Karpas-422 (cell line): ENCODE results near the gene JAZF1. TPM values are rescaled to one million over a fixed set of nuclear protein-coding genes. Genes with fewer than 3 reads are reported as not detected.

Source experiments
- DNase-seq: peaks from one replicate; pipeline ENCODE4 v3.0.0-alpha.2; 2015
- H2AFZ ChIP-seq: fragments of 200-600 bp; sonication (generic); 2 replicates; pipeline ENCODE4 v1.6.1; 2014; ENCODE audit warnings: antibody characterized with exemption, low read length, mixed read lengths
- H3K27ac ChIP-seq: fragments of 200-600 bp; sonication (generic); 2 replicates; pipeline ENCODE4 v1.5.1; 2014; ENCODE audit warnings: mild to moderate bottlenecking, low read length, moderate library complexity
- H3K27me3 ChIP-seq: fragments of 200-600 bp; sonication (generic); 2 replicates; pipeline ENCODE4 v1.6.1; 2014; ENCODE audit warnings: low read length, mixed read lengths
- H3K36me3 ChIP-seq: fragments of 200-600 bp; sonication (generic); 2 replicates; pipeline ENCODE4 v1.6.1; 2014; ENCODE audit warnings: low read length, mixed read lengths; ENCODE audit not compliant: insufficient read depth
- H3K4me1 ChIP-seq: fragments of 200-600 bp; sonication (generic); 2 replicates; pipeline ENCODE4 v1.6.1; 2014; ENCODE audit warnings: mild to moderate bottlenecking, low read length, mixed read lengths
- H3K4me2 ChIP-seq: fragments of 200-600 bp; sonication (generic); 2 replicates; pipeline ENCODE4 v1.6.1; 2014; ENCODE audit warnings: low read length, low read depth, mild to moderate bottlenecking; ENCODE audit not compliant: poor library complexity, severe bottlenecking
- H3K4me3 ChIP-seq: fragments of 200-600 bp; sonication (generic); 2 replicates; pipeline ENCODE4 v1.5.1; 2014; ENCODE audit warnings: mild to moderate bottlenecking, antibody characterized with exemption, low read length, mixed read lengths
- H3K79me2 ChIP-seq: fragments of 200-600 bp; sonication (generic); 2 replicates; pipeline ENCODE4 v1.6.1; 2014; ENCODE audit warnings: mild to moderate bottlenecking, low read length, mixed read lengths
- H3K9ac ChIP-seq: fragments of 200-600 bp; sonication (generic); 2 replicates; pipeline ENCODE4 v1.6.0; 2014; ENCODE audit warnings: low read length
- H3K9me2 ChIP-seq: fragments of 200-600 bp; sonication (generic), shearing (Covaris generic); replicated peaks from 2 replicates; pipeline ENCODE4 v1.6.0; 2014; ENCODE audit warnings: mild to moderate bottlenecking, low read length, moderate library complexity; ENCODE audit not compliant: insufficient read depth
- H3K9me3 ChIP-seq: fragments of 300-700, 200-600 bp; sonication (generic); 2 replicates; pipeline ENCODE4 v1.6.1; 2014; ENCODE audit warnings: low read length, mixed read lengths
- H4K20me1 ChIP-seq: fragments of 200-600 bp; sonication (generic); 2 replicates; pipeline ENCODE4 v1.6.1; 2014; ENCODE audit warnings: mild to moderate bottlenecking, antibody characterized with exemption, low read length, low read depth; ENCODE audit not compliant: insufficient read depth
- total RNA-seq: library from RNA; depleted of rRNA; stranded (reverse); fragments of >200 nt; shearing (Covaris generic); gene quantifications from 2 replicates; pipeline ENCODE4 v1.2.3, GENCODE V29; 2014; ENCODE audit warnings: low replicate concordance

JAZF1 gene
- total RNA-seq, 1 experiment from 2014 or later: 4.2 TPM

DNA sequence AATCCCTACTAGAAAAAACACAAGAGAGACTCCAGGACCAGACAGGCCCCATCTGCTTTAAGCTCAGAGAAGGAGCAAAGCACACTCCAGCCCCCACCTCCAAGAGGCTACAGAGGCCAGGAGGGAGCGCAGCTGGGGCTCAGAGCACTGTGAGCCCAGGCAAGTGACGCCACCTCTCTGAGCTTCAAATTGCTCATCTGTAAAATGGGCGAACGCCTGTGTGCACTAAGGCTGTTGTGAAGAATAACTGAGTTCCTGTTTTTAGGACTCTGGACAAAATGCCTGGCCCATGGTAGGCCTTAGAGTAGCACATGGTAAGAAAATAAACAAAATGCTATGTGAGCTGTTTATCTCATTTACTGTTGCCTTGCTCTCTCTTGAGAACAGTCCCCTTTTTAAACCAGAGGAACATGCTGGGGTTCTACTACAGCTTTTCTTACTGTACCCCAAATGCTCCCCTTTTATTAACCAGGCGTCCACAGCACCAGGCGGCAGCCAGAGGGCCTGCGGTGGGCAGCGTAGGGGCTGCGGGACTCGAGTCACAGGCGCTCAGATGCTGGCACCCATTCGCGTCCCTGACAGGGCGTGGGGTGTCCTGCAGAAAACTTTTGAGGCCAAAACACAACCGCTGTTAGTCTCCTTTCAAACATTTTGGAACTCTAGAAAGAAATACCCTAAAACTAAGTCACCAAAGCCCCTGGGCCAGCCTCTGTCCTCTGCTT lies 336.9 kb downstream of the JAZF1 start:
- no peak overlapping the region for H3K27ac ChIP-seq
- DNase-seq: no peak
- H3K9me2 ChIP-seq: no peaks in the 10 kb centered on the region
- H2AFZ ChIP-seq: no peak overlapping the region
- no peaks in the 10 kb centered on the region for H4K20me1 ChIP-seq
- H3K9ac ChIP-seq: no peak overlapping the region
- no peaks in the 10 kb centered on the region for H3K79me2 ChIP-seq
- no peaks in the 10 kb centered on the region for H3K4me1 ChIP-seq
- H3K27me3 ChIP-seq: no peaks in the 10 kb centered on the region
- no peak overlapping the region for H3K4me3 ChIP-seq
- H3K36me3 ChIP-seq: no peaks in the 10 kb centered on the region
- H3K4me2 ChIP-seq: no peak overlapping the region
- no peaks in the 10 kb centered on the region for H3K9me3 ChIP-seq

DNA sequence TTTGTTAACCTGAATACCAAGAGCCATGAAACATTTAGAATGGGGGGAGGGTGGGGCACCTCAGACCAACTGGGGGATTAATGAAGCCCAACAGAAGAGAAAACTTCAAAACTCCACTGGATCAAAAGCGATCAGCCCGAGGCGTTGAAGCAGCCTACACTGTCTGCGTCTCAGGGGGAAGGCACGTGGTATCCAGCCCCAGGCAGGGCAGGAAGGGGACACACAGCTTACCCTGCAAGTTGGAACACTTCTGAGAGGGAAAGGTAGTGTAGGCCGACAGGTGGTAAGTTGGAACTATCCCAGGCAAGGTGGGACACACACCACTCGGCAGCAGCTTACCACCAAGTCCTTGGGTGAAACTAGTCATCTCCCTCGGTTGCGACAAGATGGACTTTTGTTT lies 337.7 kb downstream of the JAZF1 start:
- no peak overlapping the region for H3K4me3 ChIP-seq
- H3K4me1 ChIP-seq: no peaks in the 10 kb centered on the region
- no peak overlapping the region for H3K4me2 ChIP-seq
- H3K9ac ChIP-seq: no peak overlapping the region
- no peaks in the 10 kb centered on the region for H3K9me2 ChIP-seq
- no peaks in the 10 kb centered on the region for H3K36me3 ChIP-seq
- no peaks in the 10 kb centered on the region for H3K79me2 ChIP-seq
- no peaks in the 10 kb centered on the region for H3K27me3 ChIP-seq
- DNase-seq: no peak
- no peaks in the 10 kb centered on the region for H4K20me1 ChIP-seq
- H3K27ac ChIP-seq: no peak overlapping the region
- H3K9me3 ChIP-seq: no peaks in the 10 kb centered on the region
- no peak overlapping the region for H2AFZ ChIP-seq

DNA sequence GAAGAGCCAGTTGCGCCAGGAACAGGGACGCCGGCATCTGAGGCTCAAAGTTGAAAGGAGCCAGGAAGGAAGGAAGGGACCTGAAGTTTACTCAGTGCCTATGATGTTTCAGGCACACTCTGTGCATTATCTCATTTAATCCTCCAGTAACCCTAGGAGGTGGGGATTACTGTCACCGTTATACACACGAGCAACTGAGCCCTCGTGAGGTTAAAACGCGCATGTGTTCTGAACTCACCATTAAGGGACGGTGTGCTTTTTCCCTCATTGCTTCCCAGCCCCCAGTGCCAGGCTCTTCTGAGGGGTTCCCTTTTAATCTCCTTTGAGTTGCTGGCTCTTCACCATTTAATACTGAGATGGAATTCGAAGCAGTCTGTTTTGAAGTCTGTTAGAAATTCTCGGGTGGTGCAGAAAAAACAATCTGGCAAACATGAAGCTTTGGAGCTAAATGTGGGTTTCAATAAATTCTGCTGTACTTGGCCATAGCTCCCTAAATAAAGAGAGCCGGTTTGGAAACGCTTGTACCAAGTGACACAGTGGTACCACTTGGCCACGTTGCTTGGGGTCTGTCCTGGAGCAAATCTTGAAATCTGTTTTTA lies 338.4 kb downstream of the JAZF1 start:
- no peak overlapping the region for H3K4me3 ChIP-seq

DNA sequence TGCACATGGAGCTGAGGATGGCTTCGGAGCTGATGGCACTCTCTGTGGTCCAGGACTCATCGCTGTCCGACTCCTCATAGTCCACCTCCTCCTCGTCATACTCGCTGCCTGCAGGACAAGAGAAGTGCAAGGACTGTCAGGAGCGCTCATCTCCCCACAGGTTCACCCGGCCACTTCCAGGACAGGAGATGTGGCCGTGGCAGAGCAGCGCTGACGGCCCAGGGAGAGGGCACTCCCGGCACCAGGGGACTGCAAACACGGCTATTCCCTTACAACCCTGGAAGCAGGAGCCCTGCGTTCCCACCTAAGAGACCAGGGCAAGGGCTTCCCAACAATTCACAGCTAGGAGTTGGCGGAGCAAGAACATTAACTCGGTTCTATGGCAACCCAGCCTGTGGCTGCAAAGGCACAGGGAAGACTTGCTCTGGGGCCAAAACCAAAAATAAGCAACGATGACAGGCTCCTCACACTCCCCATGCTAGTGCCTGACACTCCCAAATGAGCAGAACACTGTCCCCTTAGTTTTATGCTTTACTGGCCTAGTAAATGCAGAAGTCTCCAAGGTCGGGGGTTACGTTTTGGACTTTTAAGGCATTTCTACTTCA lies 339.7 kb downstream of the JAZF1 start:
- H3K9me3 ChIP-seq: no peaks in the 10 kb centered on the region
- no peak overlapping the region for H3K4me3 ChIP-seq
- no peaks in the 10 kb centered on the region for H3K4me1 ChIP-seq
- no peak overlapping the region for H3K9ac ChIP-seq
- no peak overlapping the region for H3K4me2 ChIP-seq
- no peak overlapping the region for H2AFZ ChIP-seq
- no peak overlapping the region for H3K27ac ChIP-seq
- H3K36me3 ChIP-seq: no peaks in the 10 kb centered on the region
- no peaks in the 10 kb centered on the region for H3K79me2 ChIP-seq
- no peaks in the 10 kb centered on the region for H4K20me1 ChIP-seq
- no peaks in the 10 kb centered on the region for H3K27me3 ChIP-seq
- no peaks in the 10 kb centered on the region for H3K9me2 ChIP-seq
- DNase-seq: no peak

More for the DNA sequence above, 338.4 kb downstream of the JAZF1 start:
- H3K36me3 ChIP-seq: no peaks in the 10 kb centered on the region
- no peaks in the 10 kb centered on the region for H4K20me1 ChIP-seq
- DNase-seq: no peak
- H2AFZ ChIP-seq: no peak overlapping the region
- H3K9ac ChIP-seq: no peak overlapping the region
- no peaks in the 10 kb centered on the region for H3K9me3 ChIP-seq
- H3K27ac ChIP-seq: no peak overlapping the region
- no peak overlapping the region for H3K4me2 ChIP-seq
- no peaks in the 10 kb centered on the region for H3K4me1 ChIP-seq
- H3K79me2 ChIP-seq: no peaks in the 10 kb centered on the region
- H3K9me2 ChIP-seq: no peaks in the 10 kb centered on the region
- H3K27me3 ChIP-seq: no peaks in the 10 kb centered on the region

DNA sequence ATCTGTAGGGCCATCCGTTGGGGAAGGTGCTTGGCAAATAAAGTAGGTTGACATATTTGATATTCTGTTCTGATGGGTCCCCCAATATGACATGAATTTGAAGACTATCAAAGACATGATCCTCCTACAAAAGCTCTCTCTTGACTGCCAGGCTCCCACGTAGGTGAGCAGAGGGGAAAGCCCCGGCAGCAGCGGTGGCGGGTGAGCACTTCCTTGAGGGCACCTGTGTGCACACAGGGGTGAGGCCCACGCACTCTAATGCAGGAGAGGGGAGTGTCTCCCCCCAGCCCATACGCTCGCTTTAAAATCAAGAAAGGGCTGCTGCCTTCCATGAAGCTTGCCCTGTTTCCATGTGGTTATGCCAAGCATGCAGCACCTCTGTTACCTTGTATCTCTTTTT lies 340.3 kb downstream of the JAZF1 start:
- Histone ChIP-seq H3K79me2 (no peaks in the 10 kb centered on the region), H4K20me1 (no peaks in the 10 kb centered on the region), H3K4me2 (no peak overlapping the region), H3K27me3 (no peaks in the 10 kb centered on the region), H3K4me3 (no peak overlapping the region), H3K9ac (no peak overlapping the region), H3K36me3 (no peaks in the 10 kb centered on the region), H2AFZ (no peak overlapping the region), H3K4me1 (no peaks in the 10 kb centered on the region), H3K27ac (no peak overlapping the region), H3K9me3 (no peaks in the 10 kb centered on the region), H3K9me2 (no peaks in the 10 kb centered on the region)
- no peak for DNase-seq

DNA sequence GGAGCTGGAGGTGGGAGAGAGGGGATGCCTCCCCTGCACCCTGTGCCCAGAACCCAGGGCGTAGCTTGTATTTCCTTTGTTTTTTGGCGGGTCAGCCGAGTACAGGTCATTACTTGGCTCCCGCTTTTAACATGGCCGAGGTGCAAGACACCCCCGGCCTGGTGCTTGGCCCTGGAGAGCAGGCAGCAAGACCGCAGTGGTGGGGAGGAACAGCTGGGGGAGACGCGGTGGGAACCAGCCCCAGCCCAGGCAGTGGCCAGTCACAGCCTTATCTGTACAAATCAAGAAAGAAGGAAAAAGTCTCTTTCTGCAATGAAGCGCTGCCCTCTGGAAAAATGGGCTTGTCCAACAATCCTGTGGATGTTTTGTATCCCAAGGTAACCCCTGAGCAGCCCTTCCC lies 341.5 kb downstream of the JAZF1 start:
- no peak overlapping the region for H3K4me3 ChIP-seq
- no peak for DNase-seq
- H3K27me3 ChIP-seq: no peaks in the 10 kb centered on the region
- H3K9me2 ChIP-seq: no peaks in the 10 kb centered on the region
- H3K27ac ChIP-seq: no peak overlapping the region
- no peaks in the 10 kb centered on the region for H3K36me3 ChIP-seq
- no peak overlapping the region for H3K4me2 ChIP-seq
- H3K79me2 ChIP-seq: no peaks in the 10 kb centered on the region
- H3K9me3 ChIP-seq: no peaks in the 10 kb centered on the region
- peaks cover 8% of the 10 kb centered on the region; the same call in 1 of the 2 replicates for H4K20me1 ChIP-seq
- H3K9ac ChIP-seq: no peak overlapping the region
- no peak overlapping the region for H2AFZ ChIP-seq
- H3K4me1 ChIP-seq: no peaks in the 10 kb centered on the region

DNA sequence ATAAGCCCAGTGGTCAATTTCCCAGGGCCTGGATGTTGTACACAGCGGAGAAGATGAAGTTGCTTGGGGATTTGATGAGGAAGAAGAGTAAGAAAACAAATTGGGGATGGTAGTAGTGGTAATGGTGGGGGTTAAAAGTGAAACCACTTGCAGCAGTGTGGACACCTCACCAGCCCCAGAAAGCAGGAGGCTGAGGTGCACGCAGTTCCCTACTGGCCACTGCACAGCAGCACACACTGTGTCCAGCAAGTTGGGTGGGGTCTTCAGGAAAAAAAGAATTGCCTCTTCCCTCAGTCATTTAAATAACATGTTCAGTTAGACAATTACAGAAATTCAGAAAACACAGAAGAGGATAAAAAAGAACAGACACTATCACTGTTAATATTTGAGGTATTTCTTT lies 344.1 kb downstream of the JAZF1 start:
- H3K4me1 ChIP-seq: no peaks in the 10 kb centered on the region
- no peaks in the 10 kb centered on the region for H3K9me3 ChIP-seq
- H3K4me2 ChIP-seq: no peak overlapping the region
- no peak overlapping the region for H3K4me3 ChIP-seq
- peaks cover 8% of the 10 kb centered on the region; the same call in 1 of the 2 replicates for H4K20me1 ChIP-seq
- H3K27me3 ChIP-seq: no peaks in the 10 kb centered on the region
- DNase-seq: no peak
- H3K9ac ChIP-seq: no peak overlapping the region
- no peak overlapping the region for H2AFZ ChIP-seq
- H3K79me2 ChIP-seq: no peaks in the 10 kb centered on the region
- no peaks in the 10 kb centered on the region for H3K9me2 ChIP-seq
- H3K36me3 ChIP-seq: no peaks in the 10 kb centered on the region
- no peak overlapping the region for H3K27ac ChIP-seq

DNA sequence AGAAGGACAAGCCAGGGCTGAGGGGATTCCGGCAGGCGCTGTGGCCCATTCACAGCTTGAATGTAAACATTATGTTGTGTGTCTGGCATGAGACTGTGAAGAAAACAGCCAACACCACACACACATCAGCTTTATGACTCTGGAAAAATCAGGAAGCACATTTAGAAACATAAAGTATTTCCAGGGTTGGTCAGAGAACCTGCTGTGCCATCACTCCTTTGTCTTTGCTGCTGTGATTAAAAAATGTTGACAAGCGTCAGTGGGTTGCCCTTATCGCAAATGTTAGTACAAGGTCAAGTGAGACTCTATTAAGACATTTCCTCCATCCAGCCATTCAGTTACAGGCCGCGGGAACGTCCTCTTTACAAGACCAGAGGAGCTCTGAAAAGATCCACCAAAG lies 345.2 kb downstream of the JAZF1 start:
- Histone ChIP-seq H3K27me3 (no peaks in the 10 kb centered on the region), H4K20me1 (peaks cover 8% of the 10 kb centered on the region; the same call in 1 of the 2 replicates), H3K4me2 (no peak overlapping the region), H3K9ac (no peak overlapping the region), H3K36me3 (no peaks in the 10 kb centered on the region), H2AFZ (no peak overlapping the region), H3K9me3 (no peaks in the 10 kb centered on the region), H3K9me2 (no peaks in the 10 kb centered on the region), H3K4me1 (no peaks in the 10 kb centered on the region), H3K4me3 (no peak overlapping the region), H3K27ac (no peak overlapping the region), H3K79me2 (no peaks in the 10 kb centered on the region)
- no peak for DNase-seq
